ENCODE measurements around the gene MATN3. TPM values are rescaled to one million over a fixed set of nuclear protein-coding genes. Genes with fewer than 3 reads are reported as not detected.
A peak's percentile ranks its signal among the peaks of the same experiment; 100 is the strongest.

MATN3 gene
- total and polyA plus RNA-seq, 9 of the 15 experiments (the other 6 are each of a cell fraction or from before 2014, with no cell fraction given): not detected

DNA sequence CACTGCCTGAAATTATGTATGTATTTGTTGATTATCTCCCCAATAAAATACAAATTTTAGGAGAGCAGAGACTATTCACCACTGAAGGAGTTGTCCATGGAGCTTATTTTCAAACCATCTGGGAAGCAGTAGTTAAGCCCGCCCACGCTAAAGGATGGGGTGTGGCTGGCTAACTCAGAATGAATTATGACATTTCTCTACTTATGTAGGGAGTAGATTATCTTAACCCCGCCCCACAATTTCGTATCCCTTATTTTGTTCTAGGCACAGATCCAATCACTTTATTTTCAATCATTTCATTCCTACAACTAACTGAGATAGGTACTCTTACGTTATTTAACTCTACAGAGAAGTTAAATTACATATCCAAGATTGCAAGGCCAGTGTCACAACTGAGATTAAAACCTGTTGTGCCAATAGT lies 40.4 kb upstream of the MATN3 start (continued):
- no peak for TF ChIP-seq POLR3G (IDR thresholded peaks at IDR 0.05; ENCODE audit: extremely low read depth, insufficient read length, insufficient replicate concordance)
- TF ChIP-seq NFE2 (IDR thresholded peaks at IDR 0.05; ENCODE audit: low read depth): no peak
- no peak for TF ChIP-seq SNIP1 (IDR thresholded peaks at IDR 0.05; ENCODE audit: low read depth)
- TF ChIP-seq ZNF23 (CRISPR knock-in tag; IDR thresholded peaks at IDR 0.05): no peak
- TF ChIP-seq EGR1 (conservative IDR thresholded peaks at IDR 0.05): peak; percentile 98
- no peak for TF ChIP-seq C11orf30 (IDR thresholded peaks at IDR 0.05; ENCODE audit: low read depth)
- no peak for TF ChIP-seq RBM34 (IDR thresholded peaks at IDR 0.05; ENCODE audit: borderline replicate concordance, insufficient read depth, low read length)
- TF ChIP-seq, protein P1, sequence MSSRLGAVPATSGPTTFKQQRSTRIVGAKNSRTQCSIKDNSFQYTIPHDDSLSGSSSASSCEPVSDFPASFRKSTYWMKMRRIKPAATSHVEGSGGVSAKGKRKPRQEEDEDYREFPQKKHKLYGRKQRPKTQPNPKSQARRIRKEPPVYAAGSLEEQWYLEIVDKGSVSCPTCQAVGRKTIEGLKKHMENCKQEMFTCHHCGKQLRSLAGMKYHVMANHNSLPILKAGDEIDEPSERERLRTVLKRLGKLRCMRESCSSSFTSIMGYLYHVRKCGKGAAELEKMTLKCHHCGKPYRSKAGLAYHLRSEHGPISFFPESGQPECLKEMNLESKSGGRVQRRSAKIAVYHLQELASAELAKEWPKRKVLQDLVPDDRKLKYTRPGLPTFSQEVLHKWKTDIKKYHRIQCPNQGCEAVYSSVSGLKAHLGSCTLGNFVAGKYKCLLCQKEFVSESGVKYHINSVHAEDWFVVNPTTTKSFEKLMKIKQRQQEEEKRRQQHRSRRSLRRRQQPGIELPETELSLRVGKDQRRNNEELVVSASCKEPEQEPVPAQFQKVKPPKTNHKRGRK (tag; IDR thresholded peaks at IDR 0.05): no peak
- TF ChIP-seq GABPA (tag; conservative IDR thresholded peaks at IDR 0.05; ENCODE audit: low read depth): no peak
- TF ChIP-seq ZBTB1 (CRISPR knock-in tag; IDR thresholded peaks at IDR 0.05; ENCODE audit: borderline replicate concordance, low read depth): no peak
- TF ChIP-seq, protein P2, sequence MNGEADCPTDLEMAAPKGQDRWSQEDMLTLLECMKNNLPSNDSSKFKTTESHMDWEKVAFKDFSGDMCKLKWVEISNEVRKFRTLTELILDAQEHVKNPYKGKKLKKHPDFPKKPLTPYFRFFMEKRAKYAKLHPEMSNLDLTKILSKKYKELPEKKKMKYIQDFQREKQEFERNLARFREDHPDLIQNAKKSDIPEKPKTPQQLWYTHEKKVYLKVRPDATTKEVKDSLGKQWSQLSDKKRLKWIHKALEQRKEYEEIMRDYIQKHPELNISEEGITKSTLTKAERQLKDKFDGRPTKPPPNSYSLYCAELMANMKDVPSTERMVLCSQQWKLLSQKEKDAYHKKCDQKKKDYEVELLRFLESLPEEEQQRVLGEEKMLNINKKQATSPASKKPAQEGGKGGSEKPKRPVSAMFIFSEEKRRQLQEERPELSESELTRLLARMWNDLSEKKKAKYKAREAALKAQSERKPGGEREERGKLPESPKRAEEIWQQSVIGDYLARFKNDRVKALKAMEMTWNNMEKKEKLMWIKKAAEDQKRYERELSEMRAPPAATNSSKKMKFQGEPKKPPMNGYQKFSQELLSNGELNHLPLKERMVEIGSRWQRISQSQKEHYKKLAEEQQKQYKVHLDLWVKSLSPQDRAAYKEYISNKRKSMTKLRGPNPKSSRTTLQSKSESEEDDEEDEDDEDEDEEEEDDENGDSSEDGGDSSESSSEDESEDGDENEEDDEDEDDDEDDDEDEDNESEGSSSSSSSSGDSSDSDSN (IDR thresholded peaks at IDR 0.05; ENCODE audit: borderline replicate concordance in 1 of 2, low read depth in 2 of 2, low read length in 2 of 2): no peak
- no peak for TF ChIP-seq CTBP1 (IDR thresholded peaks at IDR 0.05; ENCODE audit: borderline replicate concordance)
- TF ChIP-seq, protein P3, sequence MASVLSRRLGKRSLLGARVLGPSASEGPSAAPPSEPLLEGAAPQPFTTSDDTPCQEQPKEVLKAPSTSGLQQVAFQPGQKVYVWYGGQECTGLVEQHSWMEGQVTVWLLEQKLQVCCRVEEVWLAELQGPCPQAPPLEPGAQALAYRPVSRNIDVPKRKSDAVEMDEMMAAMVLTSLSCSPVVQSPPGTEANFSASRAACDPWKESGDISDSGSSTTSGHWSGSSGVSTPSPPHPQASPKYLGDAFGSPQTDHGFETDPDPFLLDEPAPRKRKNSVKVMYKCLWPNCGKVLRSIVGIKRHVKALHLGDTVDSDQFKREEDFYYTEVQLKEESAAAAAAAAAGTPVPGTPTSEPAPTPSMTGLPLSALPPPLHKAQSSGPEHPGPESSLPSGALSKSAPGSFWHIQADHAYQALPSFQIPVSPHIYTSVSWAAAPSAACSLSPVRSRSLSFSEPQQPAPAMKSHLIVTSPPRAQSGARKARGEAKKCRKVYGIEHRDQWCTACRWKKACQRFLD (CRISPR knock-in tag; IDR thresholded peaks at IDR 0.05): no peak
- TF ChIP-seq ZNF224 (CRISPR knock-in tag; IDR thresholded peaks at IDR 0.05): no peak
- TF ChIP-seq, protein P4, sequence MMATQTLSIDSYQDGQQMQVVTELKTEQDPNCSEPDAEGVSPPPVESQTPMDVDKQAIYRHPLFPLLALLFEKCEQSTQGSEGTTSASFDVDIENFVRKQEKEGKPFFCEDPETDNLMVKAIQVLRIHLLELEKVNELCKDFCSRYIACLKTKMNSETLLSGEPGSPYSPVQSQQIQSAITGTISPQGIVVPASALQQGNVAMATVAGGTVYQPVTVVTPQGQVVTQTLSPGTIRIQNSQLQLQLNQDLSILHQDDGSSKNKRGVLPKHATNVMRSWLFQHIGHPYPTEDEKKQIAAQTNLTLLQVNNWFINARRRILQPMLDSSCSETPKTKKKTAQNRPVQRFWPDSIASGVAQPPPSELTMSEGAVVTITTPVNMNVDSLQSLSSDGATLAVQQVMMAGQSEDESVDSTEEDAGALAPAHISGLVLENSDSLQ (IDR thresholded peaks at IDR 0.05): peak; percentile 96
- no peak for TF ChIP-seq POLR2H (tag; IDR thresholded peaks at IDR 0.05; ENCODE audit: low read depth)
- no peak for TF ChIP-seq ARHGAP35 (IDR thresholded peaks at IDR 0.05; ENCODE audit: partially characterized antibody)
- TF ChIP-seq SETDB1 (IDR thresholded peaks at IDR 0.05; ENCODE audit: low read length): no peak
- TF ChIP-seq RBM25 (IDR thresholded peaks at IDR 0.05; ENCODE audit: low read depth, low read length, severe bottlenecking): no peak
- TF ChIP-seq MYC (IDR thresholded peaks at IDR 0.05; ENCODE audit: low read depth, low read length): 0 out of 2 replicates have a peak, but pooled peaks have one; percentile 10
- no peak for TF ChIP-seq MYC (CRISPR knock-in tag; IDR thresholded peaks at IDR 0.05; ENCODE audit: borderline replicate concordance, low read depth)
- no peak for TF ChIP-seq SMAD4 (CRISPR knock-in tag; conservative IDR thresholded peaks at IDR 0.05)
- TF ChIP-seq XRCC4 (IDR thresholded peaks at IDR 0.05; ENCODE audit: extremely low read depth, insufficient read depth, insufficient read length): no peak
- no peak for TF ChIP-seq ZNF212 (CRISPR knock-in tag; IDR thresholded peaks at IDR 0.05)
- no peak for TF ChIP-seq KAT7 (CRISPR knock-in tag; IDR thresholded peaks at IDR 0.05; ENCODE audit: borderline replicate concordance)

Measured in K562 (cell line).